Hematopoietic multipotent progenitor cell treated with erythropoietin and hydrocortisone succinate and interleukin-3 and kit ligand, for 8 days (in vitro differentiated cells): ENCODE data around the gene SH2B3.
"Not testable (repeated sequence)": the region's sequence is repeated elsewhere in the genome, so short reads cannot be mapped to it uniquely, and the experiment has no call there.

Experiments used
- DNase-seq: peaks from one replicate; pipeline ENCODE4 v3.0.0-alpha.2; 2015

The SH2B3 gene

DNA sequence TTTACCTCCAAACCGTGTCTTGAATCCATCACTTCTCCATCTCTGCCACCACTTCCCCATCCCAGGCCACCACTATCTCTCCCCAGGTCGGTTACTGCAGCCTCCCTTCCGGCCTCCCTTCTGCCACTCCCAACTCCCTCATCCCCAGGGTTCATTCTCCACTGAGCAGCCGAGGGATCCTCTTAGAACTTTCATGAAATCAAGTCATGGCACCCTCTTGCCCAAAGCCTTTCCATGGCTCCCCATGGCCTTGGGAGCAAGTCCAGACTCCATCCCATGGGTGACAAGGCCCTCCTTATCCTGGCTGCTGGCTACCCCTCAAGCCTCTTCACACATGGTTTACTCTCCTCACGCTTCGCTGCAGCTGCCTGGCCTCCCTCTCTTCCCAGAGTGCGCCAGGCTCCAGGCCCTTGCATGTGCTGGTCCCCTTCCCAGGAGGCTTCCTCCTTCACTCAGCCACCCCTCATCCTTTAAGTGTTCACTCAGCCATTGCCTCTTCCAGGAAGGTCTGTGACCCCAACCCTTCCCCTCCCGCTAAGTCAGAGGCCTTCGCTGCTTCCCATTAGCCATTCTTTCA is 17.9 kb upstream of the SH2B3 start:
- no peak for DNase-seq

GRCh38 chr12:111389635-111390034 is 16.1 kb upstream of the SH2B3 start:
- no peak for DNase-seq

DNA sequence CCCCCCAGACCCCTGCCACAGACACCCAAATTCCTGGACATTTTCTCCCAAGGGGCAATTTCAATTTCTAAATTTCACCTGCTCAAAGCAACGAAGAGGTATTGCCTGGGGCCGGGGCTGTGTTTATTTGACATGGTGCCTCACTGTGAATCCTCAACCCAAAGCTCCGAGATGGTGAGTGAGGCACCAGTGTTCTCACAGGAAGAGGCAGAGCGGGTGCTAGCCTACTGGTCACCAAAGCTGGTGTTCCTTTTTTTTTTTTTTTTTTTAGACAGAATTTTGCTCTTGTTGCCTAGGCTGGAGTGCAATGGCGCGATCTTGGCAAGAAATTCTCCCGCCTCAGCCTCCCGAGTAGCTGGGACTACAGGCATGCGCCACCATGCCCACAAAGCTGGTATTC is 14.8 kb upstream of the SH2B3 start:
- no peak for DNase-seq

- no peak for DNase-seq
These were observed 11.9 kb upstream of the SH2B3 start for GRCh38 chr12:111393700-111394300.

- no peak for DNase-seq
These were observed 11.2 kb upstream of the SH2B3 start for GRCh38 chr12:111394480-111394879.

- DNase-seq: no peak
These were observed 10.2 kb upstream of the SH2B3 start for GRCh38 chr12:111395336-111396187.

DNA sequence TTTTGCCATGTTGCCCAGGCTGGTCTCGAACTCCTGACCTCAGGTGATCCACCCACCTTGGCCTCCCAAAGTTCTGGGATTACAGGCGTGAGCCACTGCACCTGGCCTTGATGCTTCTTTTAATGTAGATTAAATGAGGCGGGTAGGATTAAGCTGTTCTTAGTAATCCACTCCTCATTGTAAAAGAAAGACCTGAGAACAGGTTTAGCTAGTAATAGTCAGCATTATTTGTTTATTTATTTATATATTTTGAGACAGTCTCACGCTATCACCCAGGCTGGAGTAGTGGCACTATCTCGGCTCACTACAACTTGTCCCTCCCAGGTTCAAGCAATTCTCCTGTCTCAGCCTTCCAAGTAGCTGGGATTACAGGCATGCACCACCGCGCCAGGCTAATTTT is 9.5 kb upstream of the SH2B3 start:
- not testable (repeated sequence) for DNase-seq

DNA sequence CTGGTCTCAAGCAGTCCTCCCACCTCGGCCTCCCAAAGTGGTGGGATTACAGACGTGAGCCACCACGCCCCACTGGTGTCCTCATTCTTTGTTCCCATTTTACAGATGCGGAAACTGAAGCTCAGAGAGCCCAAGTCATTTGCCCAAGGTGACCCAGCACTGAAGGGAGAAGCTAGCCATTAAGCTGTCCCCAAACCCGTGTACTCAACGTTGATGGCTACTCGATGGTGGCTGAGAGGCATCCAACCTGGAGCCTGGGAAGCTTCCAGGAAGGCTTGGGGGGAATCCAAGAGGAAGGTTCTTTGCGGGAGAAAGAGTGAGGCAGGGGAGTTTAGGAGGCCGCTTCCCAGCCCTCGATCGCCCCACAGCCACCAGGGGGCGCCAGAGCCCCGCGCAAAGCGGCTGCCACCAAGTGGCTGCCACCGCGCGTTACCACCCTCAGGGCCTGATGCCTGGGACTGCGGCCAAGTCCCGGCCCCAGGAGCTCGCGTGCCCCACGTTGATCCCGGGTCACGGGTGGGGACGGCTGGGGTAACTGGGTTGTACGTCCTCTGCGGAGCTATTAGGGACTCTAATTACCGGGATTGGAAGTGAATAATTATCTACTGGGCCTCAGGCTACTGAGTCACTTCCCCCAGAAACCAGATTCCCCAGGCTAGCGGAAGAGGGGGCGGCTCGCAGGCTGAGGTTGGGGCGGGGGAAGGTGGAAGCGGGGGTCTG is 8.8 kb upstream of the SH2B3 start:
- peak; percentile 84 for DNase-seq

DNA sequence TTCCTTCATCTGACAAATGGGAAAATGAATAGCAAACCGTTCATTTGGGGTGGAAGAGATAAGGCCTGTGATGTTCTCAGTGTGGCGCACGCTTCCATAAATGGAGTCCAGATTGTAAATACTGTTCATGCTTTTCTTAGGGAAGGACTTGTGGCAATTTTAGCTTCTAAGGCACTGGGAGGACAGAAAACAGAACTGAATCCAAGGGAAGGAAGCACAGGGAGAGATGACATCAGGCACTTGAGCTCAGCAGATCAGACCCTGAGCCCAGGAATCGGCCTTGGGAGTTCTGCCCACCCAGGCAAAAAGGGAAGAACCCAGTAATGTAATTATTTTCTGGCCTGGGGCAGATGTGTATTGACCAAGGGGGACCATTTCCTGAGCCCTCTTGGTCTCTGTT is 7.2 kb upstream of the SH2B3 start:
- DNase-seq: no peak

GRCh38 chr12:111399741-111400404 is 5.8 kb upstream of the SH2B3 start:
- not testable (repeated sequence) for DNase-seq

GRCh38 chr12:111401167-111401605 is 4.5 kb upstream of the SH2B3 start:
- peak; percentile 47 for DNase-seq

DNA sequence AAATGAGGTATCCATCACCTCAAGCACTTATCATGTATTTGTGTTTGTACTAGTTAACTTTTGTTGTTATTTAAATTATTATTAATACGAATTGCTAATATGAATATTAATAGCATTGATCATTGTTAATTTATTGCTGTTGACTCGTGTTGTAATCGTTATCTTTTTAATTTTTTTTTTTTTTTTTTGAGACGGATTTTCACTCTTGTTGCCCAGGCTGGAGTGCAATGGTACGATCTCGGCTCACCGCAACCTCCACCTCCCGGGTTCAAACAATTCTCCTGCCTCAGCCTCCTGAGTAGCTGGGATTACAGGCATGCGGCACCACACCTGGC is 3.3 kb upstream of the SH2B3 start:
- DNase-seq: not testable (repeated sequence)

GRCh38 chr12:111404362-111405148 is 1.2 kb upstream of the SH2B3 start:
- DNase-seq: peak; percentile 78

DNA sequence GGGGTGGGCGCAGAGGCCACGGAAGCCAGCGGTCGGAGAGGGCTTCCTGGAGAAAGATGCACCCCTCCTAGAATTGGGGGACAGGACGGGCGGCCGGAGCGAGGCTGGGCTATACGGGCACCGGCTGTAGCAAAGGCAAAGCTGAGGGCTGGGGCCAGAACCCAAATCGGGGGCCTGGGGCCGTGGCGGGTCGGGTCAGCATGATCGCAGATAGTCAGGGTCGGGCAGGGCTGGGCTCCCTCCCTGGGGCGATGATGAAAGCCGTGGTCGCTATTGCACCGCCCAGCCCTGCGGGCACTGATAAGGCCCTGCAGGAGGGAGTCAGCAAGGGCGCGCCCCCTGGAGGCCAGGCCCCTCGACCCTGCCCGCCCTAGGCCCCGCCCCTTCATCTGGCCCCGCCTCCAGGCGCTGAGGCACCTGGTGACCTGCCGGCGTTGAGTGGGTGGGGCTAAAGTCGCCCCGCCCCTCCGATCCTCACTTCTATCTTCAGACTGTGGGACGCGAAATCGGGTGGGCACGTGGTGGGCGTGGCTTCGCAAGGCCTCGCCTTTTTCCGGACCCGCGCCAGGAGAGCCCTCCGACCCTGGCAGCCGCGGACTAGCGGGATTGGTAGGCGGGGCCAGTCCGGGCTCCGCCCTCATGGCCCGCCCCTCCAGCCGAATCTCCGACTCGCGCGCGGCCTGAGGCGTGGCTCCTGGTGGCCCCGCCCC is 419 bp upstream of the SH2B3 start:
- peak; percentile 98 for DNase-seq

GRCh38 chr12:111406474-111407376 is 1.0 kb downstream of the SH2B3 start:
- DNase-seq: peak; percentile 37

GRCh38 chr12:111407377-111408115 is 1.8 kb downstream of the SH2B3 start:
- no peak for DNase-seq

- DNase-seq: no peak
These were observed 2.4 kb downstream of the SH2B3 start for GRCh38 chr12:111408116-111408440.

GRCh38 chr12:111408686-111409402 is 3.1 kb downstream of the SH2B3 start:
- peak; percentile 32 for DNase-seq

GRCh38 chr12:111409403-111409779 is 3.7 kb downstream of the SH2B3 start:
- no peak for DNase-seq
